Activated CD8-positive, alpha-beta T cell treated with anti-CD3 and anti-CD28 coated beads for 36 hours (primary cell): Measurements from ENCODE around the gene HACL1. TPM values are rescaled to one million over a fixed set of nuclear protein-coding genes. Genes with fewer than 3 reads are reported as not detected.

Experiments used
- ATAC-seq: fragments of 200-7000 bp; cut with Tn5 transposase; one replicate; pipeline ENCODE4 v1.10.0; 2021; ENCODE audit warnings: mild to moderate bottlenecking, moderate library complexity
- CTCF ChIA-PET: fragments of 350-600 bp; sonication (Branson Sonifier 250); formaldehyde crosslinking; loops from one replicate; lab custom pipeline; 2021; ENCODE audit warnings: antibody characterized with exemption; lab: Charles Lee
- POLR2A ChIA-PET: fragments of 350-600 bp; sonication (Branson Sonifier 250); formaldehyde crosslinking; loops from one replicate; lab custom pipeline; 2021; ENCODE audit warnings: antibody characterized with exemption; lab: Charles Lee
- DNase-seq: peaks from one replicate; pipeline ENCODE4 v3.0.0-alpha.2; 2020
- H3K27ac Mint-ChIP-seq: one replicate; pipeline ENCODE4 v1.8.0; 2021; ENCODE audit warnings: mild to moderate bottlenecking, mixed read lengths
- H3K27me3 Mint-ChIP-seq: one replicate; pipeline ENCODE4 v1.8.0; 2021; ENCODE audit warnings: mixed read lengths
- H3K36me3 Mint-ChIP-seq: one replicate; pipeline ENCODE4 v1.8.0; 2021; ENCODE audit warnings: low read depth, mixed read lengths
- H3K4me1 Mint-ChIP-seq: one replicate; pipeline ENCODE4 v1.8.0; 2021; ENCODE audit warnings: low read depth, mixed read lengths
- H3K4me3 Mint-ChIP-seq: one replicate; pipeline ENCODE4 v1.8.0; 2021; ENCODE audit warnings: mild to moderate bottlenecking, moderate library complexity, mixed read lengths
- H3K9me3 Mint-ChIP-seq: one replicate; pipeline ENCODE4 v1.8.0; 2021; ENCODE audit warnings: mixed read lengths
- CTCF ChIP-seq: fragments of 200-600 bp; IDR thresholded peaks from one replicate; pipeline ENCODE4 v1.8.0; 2022; ENCODE audit warnings: antibody characterized with exemption, mild to moderate bottlenecking
- intact Hi-C: fragments of 100-400 bp; cut with micrococcal nuclease; formaldehyde crosslinking; loops from one replicate; pipeline ENCODE4 v1.10.0; 2022
- total RNA-seq, 2 experiments: library from RNA; stranded (reverse); gene quantifications; one replicate each; pipeline ENCODE4 v1.2.3, GENCODE V29; 2021

HACL1 gene
- total RNA-seq, 2 experiments from 2014 or later: 23.6 to 32.0 TPM

GRCh38 chr3:15512166-15512565 lies 89.2 kb downstream of the HACL1 start:
- Mint-ChIP-seq H3K27ac (no peak overlapping the region), H3K4me3 (no peak overlapping the region), H3K27me3 (no peaks in the 10 kb centered on the region), H3K36me3 (no peaks in the 10 kb centered on the region), H3K9me3 (no peaks in the 10 kb centered on the region), H3K4me1 (no peaks in the 10 kb centered on the region)
- ChIA-PET POLR2A (no interaction called here), CTCF (interaction anchor here (0.9 to 1.5 kb wide), 3 partner anchors 9 to 35 kb away, joined by 3 to 5 read pairs (median 4); partner anchors contain the start of gene COLQ)
- ATAC-seq: no peak
- no peak for TF ChIP-seq CTCF
- intact Hi-C loops: no loop called here
- no peak for DNase-seq

- ATAC-seq (no peak), DNase-seq (no peak)
- Mint-ChIP-seq H3K36me3 (no peaks in the 10 kb centered on the region), H3K4me1 (no peaks in the 10 kb centered on the region), H3K27ac (no peak overlapping the region), H3K4me3 (no peak overlapping the region), H3K27me3 (no peaks in the 10 kb centered on the region), H3K9me3 (no peaks in the 10 kb centered on the region)
- no peak for TF ChIP-seq CTCF
- intact Hi-C loops: no loop called here
- POLR2A ChIA-PET: no interaction called here
- CTCF ChIA-PET: interaction anchor here (1.0 to 1.5 kb wide), 2 partner anchors 10 to 36 kb away, joined by 3 to 4 read pairs; partner anchors contain the start of gene COLQ
Measured at GRCh38 chr3:15511156-15511555, 90.2 kb downstream of the HACL1 start.

Other genes with a start within 250 kb of the HACL1 start
- gene METTL6, start 174.0 kb downstream of the HACL1 start, total RNA-seq: 10 to 100 TPM; 17.5 to 19.2 TPM
- 10 to 100 TPM; 19.7 to 21.8 TPM for gene EAF1, start 174.0 kb downstream of the HACL1 start, total RNA-seq
- 1 to 10 TPM; 2.3 to 2.9 TPM for gene COLQ, start 79.9 kb downstream of the HACL1 start, total RNA-seq
- gene BTD, start 176 bp upstream of the HACL1 start, total RNA-seq: 1 to 10 TPM; 3.8 to 4.0 TPM
- 10 to 100 TPM; 32.9 to 35.3 TPM for gene ANKRD28, start 196.4 kb upstream of the HACL1 start, total RNA-seq